Liver (tissue), 10 donors: ENCODE data around the gene LSAMP. TPM values are rescaled to one million over a fixed set of nuclear protein-coding genes. Genes with fewer than 3 reads are reported as not detected.
"Not testable (repeated sequence)": the region's sequence is repeated elsewhere in the genome, so short reads cannot be mapped to it uniquely, and the experiment has no call there.

Source experiments
- DNase-seq: peaks from one replicate; pipeline ENCODE4 v3.0.0-alpha.2; 2017; ENCODE audit warnings: low spot score
- H3K27ac ChIP-seq, 2 donors: one replicate each; pipeline ENCODE4 v1.7.0; 2013; ENCODE audit warnings: inconsistent platforms in 2 of 2, low read length in 2 of 2, control low read depth in 1 of 2, low read depth in 1 of 2, mild to moderate bottlenecking in 1 of 2
- H3K27me3 ChIP-seq, 4 donors: one replicate each; pipeline versions ENCODE4 v1.6.1 to v1.7.0; 2013; ENCODE audit warnings: low read length in 3 of 4, inconsistent platforms in 1 of 4, mild to moderate bottlenecking in 1 of 4, moderate library complexity in 1 of 4; ENCODE audit not compliant: control insufficient read depth in 4 of 4, insufficient read depth in 4 of 4
- H3K36me3 ChIP-seq, 4 donors: one replicate each; pipeline versions ENCODE4 v1.6.1 to v1.7.0; 2013; ENCODE audit warnings: low read length in 3 of 4, mild to moderate bottlenecking in 3 of 4, low read depth in 1 of 4, moderate library complexity in 1 of 4; ENCODE audit not compliant: control insufficient read depth in 4 of 4, insufficient read depth in 3 of 4
- H3K4me1 ChIP-seq, 4 donors: one replicate each; pipeline versions ENCODE4 v1.6.1 to v1.7.0; 2013; ENCODE audit warnings: low read length in 3 of 4, mild to moderate bottlenecking in 3 of 4, moderate library complexity in 1 of 4; ENCODE audit not compliant: control insufficient read depth in 4 of 4, insufficient read depth in 4 of 4
- H3K4me3 ChIP-seq, 3 donors: one replicate each; pipeline versions ENCODE4 v1.6.1 to v1.7.0; 2013; ENCODE audit warnings: low read length in 3 of 3, control low read depth in 1 of 3, low read depth in 1 of 3, mild to moderate bottlenecking in 1 of 3
- H3K9ac ChIP-seq, 2 donors: one replicate each; pipeline ENCODE4 v1.7.0; 2013; ENCODE audit warnings: low read length in 2 of 2, mild to moderate bottlenecking in 2 of 2, moderate library complexity in 2 of 2, control low read depth in 1 of 2, low read depth in 1 of 2
- H3K9me3 ChIP-seq, 4 donors: one replicate each; pipeline versions ENCODE4 v1.6.1 to v1.7.0; 2013; ENCODE audit warnings: low read length in 3 of 4; ENCODE audit not compliant: control insufficient read depth in 4 of 4
- RAD21 ChIP-seq, 2 donors: IDR thresholded peaks; 2 replicates each; pipeline ENCODE4 v1.6.1; 2016; ENCODE audit warnings: antibody characterized with exemption in 2 of 2, mild to moderate bottlenecking in 2 of 2
- ZBTB33 ChIP-seq: IDR thresholded peaks from 2 replicates; pipeline ENCODE4 v1.6.1; 2016; ENCODE audit warnings: antibody characterized with exemption
- WGBS: extraction: QIAGEN DNeasy Blood & Tissue Kit; methylation state at CpG from one replicate; pipeline ENCODE4 v1.1.7; 2013; 5-methylcytosine and 5-hydroxymethylcytosine counted together
- polyA plus RNA-seq, 2 donors: library from polyadenylated mRNA; stranded (reverse) in 1 of 2; unstranded in 1 of 2; fragments of 200-250 nt in 1 of 2; fragments of >200 nt in 1 of 2; fragmentation: Nextera tagmentation in 1 of 2; extraction: Ambion mirVana in 1 of 2; gene quantifications; one replicate each; pipeline versions ENCODE4 v1.2.1 to v1.2.3, GENCODE V29; 2013 to 2015
- small RNA-seq: library from RNA; depleted of rRNA; stranded (forward); fragments of <200 nt; gene quantifications from one replicate; pipeline ENCODE3, GENCODE V24; 2014
- total RNA-seq, 2 donors: library from RNA; depleted of rRNA; stranded (reverse); fragments of >200 nt; gene quantifications; one replicate each; pipeline ENCODE4 v1.2.3, GENCODE V29; 2014
- donor health status: healthy.
- donor health status: healthy.
- donor health status: healthy.
- donor health status: healthy.
- donor health status: healthy.

Gene LSAMP
- total and polyA plus RNA-seq, 4 donors, result 0.01 to 0.17 (median 0.06) TPM

DNA sequence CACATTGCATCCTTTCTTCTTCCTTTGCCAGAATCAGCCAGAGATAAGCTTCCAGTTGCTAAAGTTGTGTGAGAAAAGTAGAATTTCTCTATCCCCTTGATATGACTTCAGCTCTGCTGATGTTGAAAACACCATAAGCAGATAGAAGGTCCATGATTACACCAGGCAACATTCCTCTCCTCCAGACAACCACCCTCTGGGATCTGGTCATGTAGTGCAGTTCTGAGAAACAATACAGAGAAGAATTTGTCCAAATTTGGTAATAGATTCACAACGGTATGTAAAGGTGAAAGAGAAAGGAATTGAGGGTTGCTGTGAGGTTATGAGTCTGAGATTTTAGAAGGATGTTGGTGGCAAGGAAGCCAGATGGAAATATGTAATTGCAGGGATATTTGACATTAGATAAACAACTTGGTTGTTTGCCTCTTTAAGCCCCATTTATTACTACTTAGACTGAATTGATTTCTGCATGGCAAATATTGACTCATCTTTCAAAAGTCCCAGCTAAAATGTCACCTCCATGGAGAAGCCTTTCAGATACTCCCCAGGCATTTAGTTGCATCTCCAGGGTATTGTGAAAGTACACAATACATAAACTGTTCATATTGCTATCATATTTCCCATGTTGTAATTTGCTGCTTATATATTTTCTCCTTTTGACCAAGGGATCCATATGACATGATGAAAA lies 687.1 kb downstream of the LSAMP start (continued):
- TF ChIP-seq ZBTB33 (no peak), RAD21 (IDR thresholded peaks at IDR 0.05) (no peak)

GRCh38 chr3:115752978-115753377 lies 692.3 kb downstream of the LSAMP start:
- H3K9ac ChIP-seq, H3K4me3 ChIP-seq, H3K27me3 ChIP-seq, H3K4me1 ChIP-seq, H3K36me3 ChIP-seq, DNase-seq, H3K27ac ChIP-seq, H3K9me3 ChIP-seq: not testable (repeated sequence)
- 71% methylated on average over 1 of the region's 1 CpG for WGBS

Small RNA genes within 50 kb of the gene (small RNA-seq; reads per million reads assigned to genes)
- not detected for gene RN7SL815P
